ENCODE results near the gene HERPUD1.

DNA sequence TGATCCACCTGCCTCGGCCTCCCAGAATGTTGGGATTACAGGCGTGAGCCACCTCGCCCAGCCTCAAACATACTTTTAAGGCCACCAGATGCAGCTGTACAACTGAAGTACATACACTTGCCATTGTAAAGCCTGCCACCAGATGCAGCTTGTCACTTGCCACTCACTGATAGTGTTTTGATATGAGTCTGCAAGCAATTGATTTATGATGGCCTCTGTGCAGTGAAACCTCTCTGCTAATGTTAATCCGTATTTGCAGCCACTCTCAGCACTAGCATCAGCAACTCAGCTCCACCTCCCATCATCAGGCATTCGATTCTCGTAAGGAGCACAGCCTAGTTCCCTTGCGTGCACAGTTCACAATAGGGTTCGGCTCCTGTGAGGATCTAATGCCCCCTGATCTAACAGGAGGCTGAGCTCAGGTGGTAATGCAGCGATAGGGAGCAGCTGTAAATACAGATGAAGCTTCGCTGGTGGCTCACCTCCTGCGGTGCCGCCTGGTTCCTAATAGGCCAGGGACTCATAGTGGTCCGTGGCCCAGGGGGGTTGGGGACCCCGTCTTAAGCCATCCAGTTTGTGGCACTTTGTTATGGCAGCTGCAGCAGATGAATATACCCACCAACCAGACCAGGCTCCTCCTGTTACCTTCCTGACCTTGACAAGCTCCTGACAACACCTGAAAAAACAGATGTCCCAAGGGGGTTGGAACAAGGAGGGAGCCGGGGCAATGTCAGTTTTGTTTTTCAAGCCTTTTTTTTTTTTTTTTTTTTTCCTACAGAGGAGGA is 1.3 kb upstream of the HERPUD1 start:
- TF ChIP-seq, protein P1, sequence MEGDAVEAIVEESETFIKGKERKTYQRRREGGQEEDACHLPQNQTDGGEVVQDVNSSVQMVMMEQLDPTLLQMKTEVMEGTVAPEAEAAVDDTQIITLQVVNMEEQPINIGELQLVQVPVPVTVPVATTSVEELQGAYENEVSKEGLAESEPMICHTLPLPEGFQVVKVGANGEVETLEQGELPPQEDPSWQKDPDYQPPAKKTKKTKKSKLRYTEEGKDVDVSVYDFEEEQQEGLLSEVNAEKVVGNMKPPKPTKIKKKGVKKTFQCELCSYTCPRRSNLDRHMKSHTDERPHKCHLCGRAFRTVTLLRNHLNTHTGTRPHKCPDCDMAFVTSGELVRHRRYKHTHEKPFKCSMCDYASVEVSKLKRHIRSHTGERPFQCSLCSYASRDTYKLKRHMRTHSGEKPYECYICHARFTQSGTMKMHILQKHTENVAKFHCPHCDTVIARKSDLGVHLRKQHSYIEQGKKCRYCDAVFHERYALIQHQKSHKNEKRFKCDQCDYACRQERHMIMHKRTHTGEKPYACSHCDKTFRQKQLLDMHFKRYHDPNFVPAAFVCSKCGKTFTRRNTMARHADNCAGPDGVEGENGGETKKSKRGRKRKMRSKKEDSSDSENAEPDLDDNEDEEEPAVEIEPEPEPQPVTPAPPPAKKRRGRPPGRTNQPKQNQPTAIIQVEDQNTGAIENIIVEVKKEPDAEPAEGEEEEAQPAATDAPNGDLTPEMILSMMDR (IDR thresholded peaks at IDR 0.05) = no peak
- TF ChIP-seq EZH2 (IDR thresholded peaks at IDR 0.05) = no peak
- no peak for TF ChIP-seq EZH2phosphoT487 (IDR thresholded peaks at IDR 0.05)

Measured in neural progenitor cell (in vitro differentiated cells).